Naive B cell (primary cell): ENCODE data around the gene SH2D4B. TPM values are rescaled to one million over a fixed set of nuclear protein-coding genes. Genes with fewer than 3 reads are reported as not detected.

ENCODE experiments used
- ATAC-seq, 2 donors: fragments of 150-1000 bp; cut with Tn5 transposase; 2 replicates each; pipeline ENCODE4 v1.10.0; 2021; ENCODE audit warnings: low read depth in 2 of 2, mild to moderate bottlenecking in 2 of 2, moderate library complexity in 2 of 2
- DNase-seq: peaks from one replicate; pipeline ENCODE4 v3.0.0; 2022
- H3K27ac Mint-ChIP-seq, 6 donors: one replicate each; pipeline ENCODE4 v1.8.0; 2020 to 2022; ENCODE audit warnings: mild to moderate bottlenecking in 6 of 6, mixed read lengths in 6 of 6, moderate library complexity in 5 of 6, inconsistent platforms in 2 of 6
- H3K27me3 Mint-ChIP-seq, 3 donors: one replicate each; pipeline ENCODE4 v1.8.0; 2021 to 2022; ENCODE audit warnings: mixed read lengths in 3 of 3, mild to moderate bottlenecking in 1 of 3
- H3K36me3 Mint-ChIP-seq, 2 donors: one replicate each; pipeline ENCODE4 v1.8.0; 2020 to 2022; ENCODE audit warnings: mixed read lengths in 2 of 2, inconsistent platforms in 1 of 2, mild to moderate bottlenecking in 1 of 2
- H3K4me1 Mint-ChIP-seq, 3 donors: one replicate each; pipeline ENCODE4 v1.8.0; 2020 to 2022; ENCODE audit warnings: mixed read lengths in 3 of 3, inconsistent platforms in 1 of 3, mild to moderate bottlenecking in 1 of 3, moderate library complexity in 1 of 3
- H3K4me3 Mint-ChIP-seq, 8 donors: one replicate each; pipeline ENCODE4 v1.8.0; 2020 to 2022; ENCODE audit warnings: mild to moderate bottlenecking in 8 of 8, mixed read lengths in 8 of 8, moderate library complexity in 8 of 8, inconsistent platforms in 2 of 8
- H3K9me3 Mint-ChIP-seq, 7 donors: one replicate each; pipeline ENCODE4 v1.8.0; 2020 to 2022; ENCODE audit warnings: mixed read lengths in 7 of 7, mild to moderate bottlenecking in 5 of 7, inconsistent platforms in 2 of 7, moderate library complexity in 1 of 7
- polyA plus RNA-seq, 6 donors: library from polyadenylated mRNA; unstranded; fragments of 300-500 nt; fragmentation: Illumina TruSeq; gene quantifications; one replicate each; pipeline ENCODE4 v1.2.3, GENCODE V29; 2021; ENCODE audit warnings: low read depth in 6 of 6

SH2D4B gene
- polyA plus RNA-seq, 6 donors from 2014 or later = 0.19 TPM; not detected in 5

DNA sequence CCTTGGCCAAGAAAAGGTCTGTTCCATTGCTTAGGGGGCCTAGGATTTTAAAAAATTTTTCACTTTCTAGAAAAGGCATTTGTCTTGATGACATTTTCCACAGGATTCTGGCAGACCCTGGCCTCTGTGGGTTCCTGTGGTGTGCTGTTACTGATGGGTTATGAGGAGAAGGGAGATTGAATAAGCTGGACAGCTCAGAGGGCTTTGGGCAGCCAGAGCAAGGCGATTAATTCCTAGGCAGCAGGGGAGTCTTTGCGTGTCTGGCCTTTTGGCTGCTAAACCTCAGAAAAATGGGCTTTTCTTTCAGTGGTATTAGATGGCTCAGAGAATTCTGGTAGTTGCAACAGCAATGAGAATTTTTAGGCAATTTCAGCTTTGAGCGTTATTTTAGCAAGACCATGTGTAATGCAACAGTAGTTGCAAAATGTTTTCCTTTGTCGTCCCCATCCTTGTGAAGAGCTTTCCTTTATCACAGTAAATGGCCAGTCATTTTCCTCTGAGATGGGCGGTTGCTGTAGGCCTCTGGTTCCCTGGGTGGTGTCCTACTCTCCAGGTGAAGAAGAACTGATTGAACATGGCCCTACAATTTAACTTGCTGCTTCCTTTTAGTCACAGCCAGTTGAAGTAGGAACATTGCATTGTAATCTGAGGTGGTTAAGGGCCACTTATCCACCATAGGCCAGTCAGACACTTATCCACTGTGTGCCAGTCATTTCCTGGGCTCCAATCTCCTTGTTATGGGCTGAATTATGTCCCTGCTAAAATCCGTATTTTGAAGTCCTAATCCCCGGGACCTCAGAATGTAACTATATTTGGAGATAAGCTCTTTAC lies 43.2 kb downstream of the SH2D4B start:
- no peak for ATAC-seq
- H3K27me3 Mint-ChIP-seq = no peaks in the 10 kb centered on the region
- peak overlapping the region in 1 of 8 donors; percentile 35 for H3K4me3 Mint-ChIP-seq
- peaks cover 18 to 22% (median 22%) of the 10 kb centered on the region in 3 donors for H3K4me1 Mint-ChIP-seq
- H3K9me3 Mint-ChIP-seq = peaks cover 0 to 5% (median 0%) of the 10 kb centered on the region in 7 donors
- H3K36me3 Mint-ChIP-seq = no peaks in the 10 kb centered on the region
- no peak for DNase-seq
- H3K27ac Mint-ChIP-seq = no peak overlapping the region

DNA sequence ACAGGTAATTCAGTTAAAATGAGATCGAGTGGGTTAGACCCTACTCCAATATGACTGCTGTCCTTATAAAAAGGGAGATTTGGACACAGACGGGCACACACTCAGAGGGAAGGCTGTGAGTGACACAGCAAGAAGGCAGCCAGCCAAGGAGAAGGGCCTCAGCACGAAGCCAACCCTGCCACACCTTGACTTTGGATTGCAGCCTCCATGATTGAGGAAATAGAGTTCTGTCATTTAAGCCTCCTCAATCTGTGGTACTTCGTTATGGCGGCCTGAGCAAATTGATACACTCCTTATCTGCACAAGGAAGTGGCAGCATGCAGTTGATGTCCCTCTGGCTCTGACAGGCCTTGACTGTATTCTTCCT lies 43.8 kb downstream of the SH2D4B start:
- Mint-ChIP-seq H3K4me3 (no peak overlapping the region), H3K36me3 (no peaks in the 10 kb centered on the region), H3K27ac (no peak overlapping the region), H3K9me3 (peaks cover 0 to 5% (median 0%) of the 10 kb centered on the region in 7 donors), H3K27me3 (no peaks in the 10 kb centered on the region), H3K4me1 (peaks cover 18 to 22% (median 22%) of the 10 kb centered on the region in 3 donors)
- DNase-seq (no peak), ATAC-seq (no peak)

DNA sequence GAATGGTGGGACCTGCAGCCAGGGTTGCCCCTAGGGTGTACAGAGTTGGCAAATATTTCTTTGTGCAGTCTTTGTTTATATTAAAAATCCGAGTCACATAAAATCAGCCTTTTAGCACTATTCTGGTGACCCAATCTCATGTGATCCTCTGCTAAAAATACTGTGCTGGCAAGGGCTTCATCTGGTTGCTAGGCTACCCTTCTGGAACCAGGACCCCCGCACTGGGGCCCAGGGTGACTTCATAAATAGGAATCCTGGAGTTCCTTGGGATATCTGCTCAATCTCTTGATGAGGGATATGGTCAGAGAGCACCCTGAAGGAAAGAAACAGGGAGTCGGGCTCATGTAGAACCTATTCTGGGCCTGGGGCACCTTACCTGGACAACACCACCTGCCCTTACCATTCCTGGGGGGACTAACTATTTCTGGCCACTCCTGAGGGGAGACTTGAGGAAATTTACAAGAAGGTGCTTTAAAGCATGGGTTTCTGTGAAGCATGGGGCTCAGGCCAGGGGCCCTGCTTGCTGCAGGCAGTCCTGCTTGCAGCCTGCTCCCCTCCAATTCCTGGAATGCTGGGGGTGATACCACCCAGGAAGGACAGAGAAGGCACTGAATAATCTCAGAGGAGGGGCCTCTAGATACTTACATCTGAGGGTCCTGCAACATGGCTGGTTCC lies 44.7 kb downstream of the SH2D4B start:
- ATAC-seq (no peak), DNase-seq (no peak)
- H3K4me1 Mint-ChIP-seq = peaks cover 18 to 22% (median 22%) of the 10 kb centered on the region in 3 donors
- no peaks in the 10 kb centered on the region for H3K9me3 Mint-ChIP-seq
- H3K27ac Mint-ChIP-seq = peak overlapping the region in 1 of 6 donors; percentile 48
- no peaks in the 10 kb centered on the region for H3K27me3 Mint-ChIP-seq
- H3K36me3 Mint-ChIP-seq = no peaks in the 10 kb centered on the region
- H3K4me3 Mint-ChIP-seq = peak overlapping the region in 1 of 8 donors; percentile 3

DNA sequence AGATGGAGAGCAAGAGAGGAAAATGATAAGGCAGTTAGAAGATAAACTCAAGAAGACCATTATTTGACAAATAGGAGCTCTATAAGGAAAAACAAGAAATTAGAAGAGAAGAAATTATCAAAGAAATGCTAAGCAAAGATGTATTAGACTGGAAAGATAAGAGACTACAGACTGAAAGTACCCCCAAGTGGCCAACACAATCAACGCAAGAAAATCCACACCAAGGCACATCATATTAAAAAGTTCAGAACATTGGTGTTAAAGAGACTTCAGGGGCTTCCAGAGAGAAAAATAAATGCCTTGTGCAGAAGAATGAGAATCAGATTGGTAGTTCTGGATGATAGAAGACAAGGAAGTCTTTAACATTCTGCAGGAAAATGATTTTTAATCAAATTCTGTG lies 46.0 kb downstream of the SH2D4B start:
- Mint-ChIP-seq H3K27me3 (no peaks in the 10 kb centered on the region), H3K4me3 (no peak overlapping the region), H3K9me3 (peaks cover 0 to 3% (median 0%) of the 10 kb centered on the region in 7 donors), H3K4me1 (peaks cover 15 to 17% (median 16%) of the 10 kb centered on the region in 3 donors), H3K27ac (no peak overlapping the region), H3K36me3 (no peaks in the 10 kb centered on the region)
- no peak for DNase-seq
- ATAC-seq = no peak

- ATAC-seq (no peak), DNase-seq (no peak)
- Mint-ChIP-seq H3K27ac (no peak overlapping the region), H3K4me1 (peaks cover 14 to 16% (median 16%) of the 10 kb centered on the region in 3 donors), H3K27me3 (no peaks in the 10 kb centered on the region), H3K36me3 (no peaks in the 10 kb centered on the region), H3K4me3 (no peak overlapping the region), H3K9me3 (peaks cover 0 to 3% (median 0%) of the 10 kb centered on the region in 7 donors)
Measured at GRCh38 chr10:80585812-80586211, 48.1 kb downstream of the SH2D4B start.

DNA sequence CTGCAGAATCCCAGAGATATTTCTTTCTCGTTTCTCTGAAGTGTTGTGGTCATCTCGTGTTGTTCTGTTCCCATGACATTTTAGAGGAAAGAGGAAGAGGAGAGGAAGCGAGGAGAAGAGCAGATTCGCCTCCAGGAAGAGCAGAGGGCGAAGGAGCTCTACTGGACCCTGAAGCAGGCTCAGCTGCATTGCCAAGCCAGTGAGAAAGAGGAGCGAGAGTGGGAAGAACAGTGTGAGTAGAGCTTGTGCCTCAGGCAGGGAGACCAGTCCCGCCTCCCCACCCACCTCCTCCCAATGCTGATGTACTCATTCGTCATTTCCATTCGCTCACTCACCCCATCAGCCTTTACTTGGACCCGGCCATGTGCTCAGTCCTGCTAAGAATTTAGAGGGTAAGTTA lies 50.8 kb downstream of the SH2D4B start:
- DNase-seq (no peak), ATAC-seq (no peak)
- no peaks in the 10 kb centered on the region for H3K36me3 Mint-ChIP-seq
- H3K27me3 Mint-ChIP-seq = no peaks in the 10 kb centered on the region
- no peak overlapping the region for H3K4me3 Mint-ChIP-seq
- H3K4me1 Mint-ChIP-seq = peaks cover 13 to 16% (median 14%) of the 10 kb centered on the region in 3 donors
- H3K27ac Mint-ChIP-seq = peak overlapping the region in 2 of 6 donors; percentile 21 to 23
- peaks cover 0 to 3% (median 0%) of the 10 kb centered on the region in 7 donors for H3K9me3 Mint-ChIP-seq

DNA sequence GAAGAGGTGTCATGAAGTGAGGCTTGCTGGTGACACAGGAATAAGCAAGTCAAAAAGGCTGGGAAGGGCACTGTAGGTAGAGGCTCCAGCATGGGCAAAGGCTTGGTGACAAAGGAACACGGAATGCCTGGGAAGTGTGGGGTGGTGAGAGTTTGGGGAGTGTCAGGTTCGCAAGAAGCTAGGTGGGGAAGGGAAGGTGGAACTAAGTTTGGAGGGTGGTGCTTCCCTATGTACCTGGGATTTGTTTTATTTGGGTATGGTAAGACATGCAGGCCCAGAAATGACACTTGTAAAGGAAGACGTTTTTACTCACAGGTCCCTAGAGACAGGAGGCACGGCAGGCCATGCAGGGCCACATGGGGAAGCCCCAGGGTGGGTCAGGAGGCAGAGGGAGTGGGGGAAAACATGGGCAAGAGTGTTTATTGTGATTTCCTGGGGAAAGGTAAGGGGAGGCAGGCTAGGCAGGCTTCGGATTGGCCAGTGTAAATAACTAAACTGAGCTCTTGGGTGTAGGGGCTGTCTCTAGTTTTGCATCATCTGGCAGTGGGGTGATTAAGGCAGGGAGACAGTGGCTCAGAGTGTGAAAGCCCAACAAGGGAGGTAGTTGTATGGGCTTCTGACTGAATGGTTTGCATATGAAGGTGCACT lies 52.1 kb downstream of the SH2D4B start:
- Mint-ChIP-seq H3K36me3 (no peaks in the 10 kb centered on the region), H3K4me3 (peak overlapping the region in 6 of 8 donors; percentile 2 to 72 (median 48)), H3K9me3 (peaks cover 0 to 3% (median 0%) of the 10 kb centered on the region in 7 donors), H3K27ac (peak overlapping the region in 4 of 6 donors; percentile 4 to 86 (median 53)), H3K27me3 (no peaks in the 10 kb centered on the region), H3K4me1 (peaks cover 13 to 16% (median 14%) of the 10 kb centered on the region in 3 donors)
- no peak for DNase-seq
- ATAC-seq = peak; percentile 74 to 82

GRCh38 chr10:80590585-80591125 lies 53.0 kb downstream of the SH2D4B start:
- Mint-ChIP-seq H3K9me3 (peaks cover 0 to 3% (median 0%) of the 10 kb centered on the region in 7 donors), H3K27ac (peak overlapping the region in 4 of 6 donors; percentile 27 to 56 (median 51)), H3K4me3 (peak overlapping the region in 2 of 8 donors; percentile 24 to 48), H3K36me3 (no peaks in the 10 kb centered on the region), H3K27me3 (no peaks in the 10 kb centered on the region), H3K4me1 (peaks cover 13 to 16% (median 14%) of the 10 kb centered on the region in 3 donors)
- DNase-seq = no peak
- no peak for ATAC-seq

GRCh38 chr10:80596391-80597257 lies 58.9 kb downstream of the SH2D4B start:
- ATAC-seq = peak in 1 of 2 donors; percentile 60
- H3K4me3 Mint-ChIP-seq = no peak overlapping the region

DNA sequence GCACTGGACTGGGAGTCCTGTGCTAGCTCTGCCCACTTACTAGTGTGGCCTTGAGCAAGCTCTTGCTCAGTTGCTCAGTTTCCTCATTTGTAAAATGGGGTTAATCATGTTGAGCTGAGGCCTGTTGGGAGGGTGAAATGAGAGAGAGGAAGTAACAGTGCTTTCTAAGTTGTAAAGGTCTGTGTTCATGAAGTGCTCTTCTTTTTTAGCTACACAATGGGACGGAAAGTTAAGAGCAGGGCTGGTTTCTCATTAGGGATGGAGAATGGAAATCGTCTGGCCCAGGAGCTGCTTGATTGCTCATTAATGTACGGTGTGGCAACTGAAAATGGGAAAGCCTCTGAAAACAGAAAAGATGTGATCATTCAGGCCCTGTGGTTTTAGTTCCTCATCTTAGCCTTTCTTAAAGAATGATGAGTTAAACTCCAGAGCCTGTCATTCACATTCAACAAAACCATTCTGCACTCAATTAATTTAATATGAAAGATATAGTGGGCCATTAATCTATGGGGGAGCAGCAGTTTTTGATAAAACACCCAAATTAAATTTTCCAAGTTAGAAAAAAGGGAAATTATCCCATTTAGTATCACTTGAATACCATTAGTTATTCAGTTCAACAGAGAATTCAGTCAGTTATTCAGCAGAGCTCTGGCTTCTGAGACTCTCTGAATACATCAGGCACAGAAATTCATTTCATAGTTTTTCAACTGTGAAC lies 60.5 kb downstream of the SH2D4B start:
- no peaks in the 10 kb centered on the region for H3K27me3 Mint-ChIP-seq
- H3K4me1 Mint-ChIP-seq = peaks cover 24 to 28% (median 27%) of the 10 kb centered on the region in 3 donors
- H3K27ac Mint-ChIP-seq = peak overlapping the region; percentile 75 to 94 (median 86)
- no peaks in the 10 kb centered on the region for H3K9me3 Mint-ChIP-seq
- DNase-seq = no peak
- H3K36me3 Mint-ChIP-seq = no peaks in the 10 kb centered on the region
- ATAC-seq = peak; percentile 56 to 64
- peak overlapping the region in 1 of 8 donors; percentile 29 for H3K4me3 Mint-ChIP-seq

More at GRCh38 chr10:80596391-80597257, 58.9 kb downstream of the SH2D4B start:
- H3K9me3 Mint-ChIP-seq = no peaks in the 10 kb centered on the region
- DNase-seq = no peak
- peaks cover 24 to 28% (median 27%) of the 10 kb centered on the region in 3 donors for H3K4me1 Mint-ChIP-seq
- no peaks in the 10 kb centered on the region for H3K27me3 Mint-ChIP-seq
- peak overlapping the region in 2 of 6 donors; percentile 54 to 76 for H3K27ac Mint-ChIP-seq
- H3K36me3 Mint-ChIP-seq = no peaks in the 10 kb centered on the region

DNA sequence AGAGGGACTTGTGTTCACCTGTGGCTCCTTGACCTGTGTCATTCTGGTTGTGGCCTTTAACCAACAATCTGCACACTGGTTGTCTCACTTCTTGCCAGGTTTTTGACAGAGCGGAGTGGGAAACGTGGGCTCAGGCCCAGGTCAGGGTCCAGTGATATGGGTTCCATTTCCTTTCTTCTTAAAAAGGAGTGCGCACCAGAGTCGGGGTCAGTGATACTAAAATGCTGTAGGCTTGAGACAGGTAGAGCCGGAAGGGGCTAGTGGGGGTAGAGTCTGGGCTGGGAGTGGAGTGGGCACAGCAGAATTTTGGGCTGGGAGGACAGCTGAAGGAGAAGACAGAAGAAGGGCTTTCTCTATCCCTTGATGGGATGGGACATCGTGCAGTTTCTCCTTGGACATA lies 61.2 kb downstream of the SH2D4B start:
- Mint-ChIP-seq H3K27ac (peak overlapping the region in 4 of 6 donors; percentile 29 to 94 (median 83)), H3K4me3 (no peak overlapping the region), H3K36me3 (no peaks in the 10 kb centered on the region), H3K9me3 (no peaks in the 10 kb centered on the region), H3K27me3 (no peaks in the 10 kb centered on the region), H3K4me1 (peaks cover 24 to 28% (median 27%) of the 10 kb centered on the region in 3 donors)
- ATAC-seq = no peak
- DNase-seq = no peak

DNA sequence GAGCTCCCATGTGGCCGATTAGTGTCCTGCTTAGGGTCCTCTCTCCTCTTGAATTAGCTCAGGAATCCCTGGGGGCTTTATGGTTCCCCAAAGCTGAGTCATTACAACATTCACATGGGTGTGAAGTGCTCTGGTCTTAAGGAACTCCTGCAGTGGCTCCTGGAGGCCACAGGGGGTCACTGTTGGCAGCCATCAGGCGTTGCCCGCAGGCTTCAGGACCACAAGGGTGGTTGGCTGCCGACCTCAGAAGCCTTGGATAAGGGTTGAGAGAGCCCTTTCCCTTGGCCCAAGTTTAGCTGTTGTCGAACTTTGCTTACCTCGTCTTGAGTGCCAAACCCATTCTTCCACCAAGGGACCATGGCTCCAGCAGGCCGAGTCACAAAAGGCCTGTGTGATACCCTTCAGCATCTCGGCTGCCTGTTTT lies 61.7 kb downstream of the SH2D4B start:
- DNase-seq (no peak), ATAC-seq (peak; percentile 54 to 56)
- Mint-ChIP-seq H3K9me3 (no peaks in the 10 kb centered on the region), H3K4me3 (no peak overlapping the region), H3K27me3 (no peaks in the 10 kb centered on the region), H3K27ac (peak overlapping the region in 4 of 6 donors; percentile 29 to 88 (median 70)), H3K36me3 (no peaks in the 10 kb centered on the region), H3K4me1 (peaks cover 24 to 28% (median 27%) of the 10 kb centered on the region in 3 donors)
